IMR-90 (cell line): ENCODE results near the gene F13A1. TPM values are rescaled to one million over a fixed set of nuclear protein-coding genes. Genes with fewer than 3 reads are reported as not detected.

Experiments
- ATAC-seq: fragments of 200-7000 bp; cut with Tn5 transposase; 2 replicates; pipeline ENCODE4 v1.9.1; 2020; ENCODE audit warnings: low read depth, mild to moderate bottlenecking, moderate library complexity
- BruUV-seq: library from RNA; stranded (reverse); fragments of 400-500 nt; replicated peaks from 2 replicates; lab custom pipeline; 2021; lab: Mats Ljungman, UMichigan
- CTCF ChIA-PET: fragments of 300-600 bp; formaldehyde crosslinking; extraction: SDS; loops from one replicate; lab custom pipeline; 2021; ENCODE audit warnings: antibody characterized with exemption; lab: Yijun Ruan, JAX
- POLR2A ChIA-PET: fragments of 300-600 bp; sonication (Branson Sonifier 250); formaldehyde crosslinking; loops from one replicate; lab custom pipeline; 2022; ENCODE audit warnings: antibody characterized with exemption; ENCODE audit not compliant: unreplicated experiment; lab: Charles Lee
- DNase-seq: peaks from one replicate; pipeline ENCODE4 v3.0.0; 2013
- H2AFZ ChIP-seq: replicated peaks from 2 replicates; pipeline ENCODE3; 2013; ENCODE audit warnings: low read length, mild to moderate bottlenecking; ENCODE audit not compliant: poor library complexity
- H2AK5ac ChIP-seq: 2 replicates; pipeline ENCODE4 v1.6.1; 2013; ENCODE audit warnings: low read depth, low read length, inconsistent platforms
- H2AK9ac ChIP-seq: replicated peaks from 2 replicates; pipeline ENCODE3; 2013; ENCODE audit warnings: mild to moderate bottlenecking, low read depth, low read length, moderate library complexity; ENCODE audit not compliant: poor library complexity
- H2BK120ac ChIP-seq: 2 replicates; pipeline ENCODE4 v1.6.1; 2013; ENCODE audit warnings: low read depth, low read length, inconsistent platforms
- H2BK15ac ChIP-seq: 3 replicates; pipeline ENCODE4 v1.6.1; 2013; ENCODE audit warnings: low read depth, low read length, inconsistent platforms
- H2BK20ac ChIP-seq: 2 replicates; pipeline ENCODE4 v1.6.1; 2013; ENCODE audit warnings: low read depth, mild to moderate bottlenecking, inconsistent platforms, low read length, moderate library complexity
- H2BK5ac ChIP-seq: 2 replicates; pipeline ENCODE4 v1.6.1; 2013; ENCODE audit warnings: mild to moderate bottlenecking, low read depth, low read length, inconsistent platforms; ENCODE audit not compliant: poor library complexity, severe bottlenecking
- H3K14ac ChIP-seq: replicated peaks from 2 replicates; pipeline ENCODE4 v1.6.1; 2013; ENCODE audit warnings: low read depth, low read length, inconsistent platforms
- H3K18ac ChIP-seq: 2 replicates; pipeline ENCODE4 v1.6.1; 2013; ENCODE audit warnings: low read depth, low read length, control low read depth
- H3K23ac ChIP-seq: 2 replicates; pipeline ENCODE4 v1.6.1; 2013; ENCODE audit warnings: low read depth, low read length, inconsistent platforms
- H3K27ac ChIP-seq: 2 replicates; pipeline ENCODE4 v1.5.1; 2013; ENCODE audit warnings: mild to moderate bottlenecking, control low read depth, low read length; ENCODE audit not compliant: insufficient read depth
- H3K27me3 ChIP-seq: 2 replicates; pipeline ENCODE4 v1.6.1; 2013; ENCODE audit warnings: low read length; ENCODE audit not compliant: control insufficient read depth, insufficient read depth
- H3K36me3 ChIP-seq: 2 replicates; pipeline ENCODE4 v1.6.1; 2013; ENCODE audit warnings: low read length, mixed read lengths; ENCODE audit not compliant: control insufficient read depth, insufficient read depth
- H3K4ac ChIP-seq: 2 replicates; pipeline ENCODE4 v1.6.1; 2013; ENCODE audit warnings: low read depth, low read length, inconsistent platforms
- H3K4me1 ChIP-seq: 2 replicates; pipeline ENCODE4 v1.6.1; 2013; ENCODE audit warnings: low read length, mixed read lengths; ENCODE audit not compliant: control insufficient read depth, insufficient read depth
- H3K4me2 ChIP-seq: 2 replicates; pipeline ENCODE4 v1.6.1; 2013; ENCODE audit warnings: low read depth, mild to moderate bottlenecking, control low read depth, low read length, moderate library complexity
- H3K4me3 ChIP-seq: 2 replicates; pipeline ENCODE4 v1.5.1; 2013; ENCODE audit warnings: low read depth, mild to moderate bottlenecking, control low read depth, low read length, moderate library complexity; ENCODE audit not compliant: insufficient read depth
- H3K56ac ChIP-seq: 2 replicates; pipeline ENCODE4 v1.6.1; 2013; ENCODE audit warnings: low read length, inconsistent platforms; ENCODE audit not compliant: insufficient read depth; ENCODE audit errors: extremely low read depth
- H3K79me1 ChIP-seq, 2 experiments: 2 replicates each; pipeline ENCODE4 v1.6.1; 2013; ENCODE audit warnings: low read length in 2 of 2, inconsistent platforms in 1 of 2, low read depth in 1 of 2
- H3K9ac ChIP-seq: 2 replicates; pipeline ENCODE4 v1.6.1; 2013; ENCODE audit warnings: low read depth, low read length, control low read depth
- H3K9me1 ChIP-seq: 2 replicates; pipeline ENCODE4 v1.6.1; 2013; ENCODE audit warnings: low read length, inconsistent platforms; ENCODE audit not compliant: insufficient read depth
- H3K9me3 ChIP-seq: 2 replicates; pipeline ENCODE4 v1.6.1; 2013; ENCODE audit warnings: low read length; ENCODE audit not compliant: control insufficient read depth, insufficient read depth
- H4K20me1 ChIP-seq: 2 replicates; pipeline ENCODE4 v1.6.1; 2013; ENCODE audit warnings: low read length, inconsistent platforms; ENCODE audit not compliant: insufficient read depth
- H4K5ac ChIP-seq: 2 replicates; pipeline ENCODE4 v1.6.1; 2013; ENCODE audit warnings: mild to moderate bottlenecking, low read depth, low read length, control low read depth
- H4K8ac ChIP-seq, 2 experiments: 2 replicates each; pipeline ENCODE4 v1.6.1; 2013; ENCODE audit warnings: low read depth in 2 of 2, low read length in 2 of 2, control low read depth in 1 of 2, inconsistent platforms in 1 of 2
- H4K91ac ChIP-seq: 2 replicates; pipeline ENCODE4 v1.6.1; 2013; ENCODE audit warnings: low read depth, low read length, inconsistent platforms; ENCODE audit not compliant: insufficient read depth
- BHLHE40 ChIP-seq: fragments of 150-350 bp; IDR thresholded peaks from 2 replicates; pipeline ENCODE4 v1.6.1; 2016; ENCODE audit warnings: mild to moderate bottlenecking, low read depth, low read length
- CHD1 ChIP-seq: IDR thresholded peaks from 2 replicates; pipeline ENCODE4 v1.6.1; 2012; ENCODE audit warnings: low read depth, low read length, improper control_type of control experiment
- MXI1 ChIP-seq: IDR thresholded peaks from 2 replicates; pipeline ENCODE4 v1.6.1; 2012; ENCODE audit warnings: low read depth, mild to moderate bottlenecking, low read length, moderate library complexity, borderline replicate concordance
- POLR2A ChIP-seq: IDR thresholded peaks from 2 replicates; pipeline ENCODE4 v1.6.1; 2012; ENCODE audit warnings: mild to moderate bottlenecking, low read depth, low read length
- RAD21 ChIP-seq: IDR thresholded peaks from 2 replicates; pipeline ENCODE4 v1.6.1; 2012; ENCODE audit warnings: low read length, improper control_type of control experiment
- RCOR1 ChIP-seq: IDR thresholded peaks from 2 replicates; pipeline ENCODE4 v1.6.1; 2012; ENCODE audit warnings: mild to moderate bottlenecking, low read length, improper control_type of control experiment; ENCODE audit not compliant: insufficient replicate concordance
- RFX5 ChIP-seq: IDR thresholded peaks from 2 replicates; pipeline ENCODE4 v1.8.0; 2012; ENCODE audit warnings: low read depth, mild to moderate bottlenecking, low read length, moderate library complexity
- SMC3 ChIP-seq: fragments of 150-350 bp; IDR thresholded peaks from 2 replicates; pipeline ENCODE4 v1.6.1; 2016; ENCODE audit warnings: low read depth, mild to moderate bottlenecking, antibody characterized with exemption, low read length, moderate library complexity
- USF2 ChIP-seq: fragments of 150-350 bp; IDR thresholded peaks from 2 replicates; pipeline ENCODE4 v1.6.1; 2017; ENCODE audit warnings: mild to moderate bottlenecking, antibody characterized with exemption, low read length, low read depth
- WGBS, 2 experiments: methylation state at CpG; one replicate each; pipeline versions ENCODE4 v1.1.5 to v1.1.7; 2013; ENCODE audit warnings: missing lambda C conversion rate in 2 of 2; ENCODE audit not compliant: insufficient read length in 1 of 2; ENCODE audit errors: extremely low coverage in 2 of 2; 5-methylcytosine and 5-hydroxymethylcytosine counted together
- dilution Hi-C: fragments of 300-500 bp; cut with HindIII; formaldehyde crosslinking; loops from one replicate; pipeline ENCODE4 v1.14.3; 2018; ENCODE audit warnings: low sequenced_read_pairs; ENCODE audit not compliant: unreplicated experiment
- in situ Hi-C: fragments of 300-500 bp; cut with MboI; formaldehyde crosslinking; loops from 3 replicates; pipeline ENCODE4 v1.14.3; 2019; ENCODE audit warnings: low sequenced_read_pairs, inconsistent platforms, mixed read lengths
- intact Hi-C: fragments of 100-400 bp; cut with micrococcal nuclease; formaldehyde crosslinking; loops from 2 replicates; pipeline ENCODE4 v1.10.0; 2022
- polyA plus RNA-seq, 3 experiments: library from polyadenylated mRNA; depleted of rRNA; stranded (reverse); fragments of >200 nt; gene quantifications; 2 replicates each; pipeline ENCODE4 v1.2.3, GENCODE V29; 2012; ENCODE audit warnings: low replicate concordance in 1 of 3
- total RNA-seq: library from RNA; depleted of rRNA; stranded (reverse); fragments of >200 nt; gene quantifications from 2 replicates; pipeline ENCODE4 v1.2.3, GENCODE V29; 2012
- TF ChIP-seq, protein P1 (sequence below): fragments of 150-350 bp; IDR thresholded peaks from 2 replicates; pipeline ENCODE4 v1.6.1; 2016; ENCODE audit warnings: low read depth, mild to moderate bottlenecking, low read length, moderate library complexity, borderline replicate concordance

F13A1 gene
- total and polyA plus RNA-seq, 2 of the 4 experiments (the other 2 are of a cell fraction), result not detected

- H2BK20ac ChIP-seq, result no peak overlapping the region
- no peak overlapping the region for H2BK15ac ChIP-seq
- H2BK5ac ChIP-seq, result no peak overlapping the region
- no TSS peak for BruUV-seq
- no peak overlapping the region for H4K8ac ChIP-seq
- dilution Hi-C loops, result no loop called here
- no peak overlapping the region for H3K56ac ChIP-seq
- H3K23ac ChIP-seq, result no peak overlapping the region
- intact Hi-C loops, result no loop called here
- no peak overlapping the region for H2BK120ac ChIP-seq
- no peak overlapping the region for H3K4ac ChIP-seq
- no peak overlapping the region for H3K18ac ChIP-seq
- H2AK5ac ChIP-seq, result no peak overlapping the region
- H2AK9ac ChIP-seq, result no peak overlapping the region
- 20% methylated on average over 1 of the region's 1 CpG; no CpG with 5 or more reads in 1 of the 2 experiments for WGBS, 2 experiments
- no peaks in the 10 kb centered on the region for H3K79me1 ChIP-seq
- H3K4me3 ChIP-seq, result no peak overlapping the region
- TF ChIP-seq CHD1, result no peak
- no peak for TF ChIP-seq BHLHE40
- no peak for TF ChIP-seq MXI1
- TF ChIP-seq RCOR1, result no peak
- TF ChIP-seq RAD21, result no peak
- TF ChIP-seq, protein P1, sequence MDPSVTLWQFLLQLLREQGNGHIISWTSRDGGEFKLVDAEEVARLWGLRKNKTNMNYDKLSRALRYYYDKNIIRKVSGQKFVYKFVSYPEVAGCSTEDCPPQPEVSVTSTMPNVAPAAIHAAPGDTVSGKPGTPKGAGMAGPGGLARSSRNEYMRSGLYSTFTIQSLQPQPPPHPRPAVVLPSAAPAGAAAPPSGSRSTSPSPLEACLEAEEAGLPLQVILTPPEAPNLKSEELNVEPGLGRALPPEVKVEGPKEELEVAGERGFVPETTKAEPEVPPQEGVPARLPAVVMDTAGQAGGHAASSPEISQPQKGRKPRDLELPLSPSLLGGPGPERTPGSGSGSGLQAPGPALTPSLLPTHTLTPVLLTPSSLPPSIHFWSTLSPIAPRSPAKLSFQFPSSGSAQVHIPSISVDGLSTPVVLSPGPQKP, result no peak
- no peak for TF ChIP-seq RFX5
- TF ChIP-seq USF2, result no peak
- no peak for TF ChIP-seq SMC3
- no peak for TF ChIP-seq POLR2A
- DNase-seq, result no peak
- ChIA-PET CTCF (no interaction called here), POLR2A (no interaction called here)
- no peak overlapping the region for H3K14ac ChIP-seq
- no peak overlapping the region for H4K91ac ChIP-seq
- no peak overlapping the region for H3K27ac ChIP-seq
- no peaks in the 10 kb centered on the region for H3K36me3 ChIP-seq
- no peaks in the 10 kb centered on the region for H4K20me1 ChIP-seq
- H3K4me1 ChIP-seq, result no peaks in the 10 kb centered on the region
- H3K9ac ChIP-seq, result no peak overlapping the region
- in situ Hi-C loops, result no loop called here
- no peaks in the 10 kb centered on the region for H3K9me1 ChIP-seq
- ATAC-seq, result no peak
- H3K9me3 ChIP-seq, result peaks cover 22% of the 10 kb centered on the region
- no peak overlapping the region for H4K5ac ChIP-seq
- no peak overlapping the region for H3K4me2 ChIP-seq
- H2AFZ ChIP-seq, result no peak overlapping the region
- no peaks in the 10 kb centered on the region for H3K27me3 ChIP-seq
Measured at GRCh38 chr6:6333501-6333900, 13.0 kb upstream of the F13A1 start.
